Measurements from ENCODE around the gene SLC22A1. TPM values are rescaled to one million over a fixed set of nuclear protein-coding genes. Genes with fewer than 3 reads are reported as not detected.

Gene SLC22A1
- total and polyA plus RNA-seq, 11 donors = 0.10 to 1.4 (median 0.32) TPM; not detected in 4

GRCh38 chr6:160077526-160077925 lies 44.1 kb upstream of the SLC22A1 start:
- no peaks in the 10 kb centered on the region for H3K4me1 ChIP-seq
- whole genome bisulfite sequencing, 4 donors = 83 to 97% (median 92%) methylated on average over 2 of the region's 2 CpGs
- H3K36me3 ChIP-seq = peaks cover 0 to 100% (median 99%) of the 10 kb centered on the region in 9 donors
- H3K9me3 ChIP-seq = no peaks in the 10 kb centered on the region
- DNase-seq (no peak), ATAC-seq (no peak)
- no peak overlapping the region for H3K4me3 ChIP-seq
- H3K27ac ChIP-seq = no peak overlapping the region
- no peaks in the 10 kb centered on the region for H3K27me3 ChIP-seq
- TF ChIP-seq POLR2A (IDR thresholded peaks at IDR 0.05) (no peak), CTCF (IDR thresholded peaks at IDR 0.05) (no peak)
- intact Hi-C loops (cut with DNase I) = no loop called here

GRCh38 chr6:160078883-160079685 lies 42.5 kb upstream of the SLC22A1 start:
- peak in 1 of 4 donors; percentile 39 for ATAC-seq

GRCh38 chr6:160079686-160080043 lies 42.0 kb upstream of the SLC22A1 start:
- no peaks in the 10 kb centered on the region for H3K27me3 ChIP-seq
- no peaks in the 10 kb centered on the region for H3K9me3 ChIP-seq
- no peak for DNase-seq
- TF ChIP-seq POLR2A (IDR thresholded peaks at IDR 0.05) (no peak), CTCF (IDR thresholded peaks at IDR 0.05) (no peak)
- intact Hi-C loops (cut with DNase I) = loop anchor here in 2 of 10 donors (10.0 kb wide), 1 partner anchor 215 kb away; no protein-coding TSS in a partner anchor
- H3K27ac ChIP-seq = no peak overlapping the region
- H3K36me3 ChIP-seq = peaks cover 0 to 100% (median 99%) of the 10 kb centered on the region in 9 donors
- WGBS, 4 donors = 93 to 98% (median 97%) methylated on average over 12 of the region's 12 CpGs
- no peak overlapping the region for H3K4me3 ChIP-seq
- no peaks in the 10 kb centered on the region for H3K4me1 ChIP-seq
- ATAC-seq = no peak

More at GRCh38 chr6:160078883-160079685, 42.5 kb upstream of the SLC22A1 start:
- Histone ChIP-seq H3K4me1 (no peaks in the 10 kb centered on the region), H3K9me3 (no peaks in the 10 kb centered on the region), H3K27me3 (no peaks in the 10 kb centered on the region), H3K36me3 (peaks cover 0 to 100% (median 99%) of the 10 kb centered on the region in 9 donors), H3K27ac (no peak overlapping the region), H3K4me3 (no peak overlapping the region)
- WGBS, 4 donors = 97 to 98% (median 98%) methylated on average over 13 to 23 of the region's 23 CpGs
- no peak for DNase-seq
- intact Hi-C loops (cut with DNase I) = no loop called here
- TF ChIP-seq CTCF (IDR thresholded peaks at IDR 0.05) (no peak), POLR2A (IDR thresholded peaks at IDR 0.05) (no peak)

GRCh38 chr6:160080097-160080496 lies 41.5 kb upstream of the SLC22A1 start:
- no peak for TF ChIP-seq CTCF (IDR thresholded peaks at IDR 0.05)
- TF ChIP-seq POLR2A (IDR thresholded peaks at IDR 0.05) = no peak
- Histone ChIP-seq H3K27ac (no peak overlapping the region), H3K9me3 (no peaks in the 10 kb centered on the region), H3K4me1 (no peaks in the 10 kb centered on the region), H3K27me3 (no peaks in the 10 kb centered on the region), H3K36me3 (peaks cover 0 to 100% (median 99%) of the 10 kb centered on the region in 9 donors), H3K4me3 (no peak overlapping the region)
- WGBS, 4 donors = 97% methylated on average over 17 of the region's 17 CpGs
- intact Hi-C loops (cut with DNase I) = loop anchor here in 2 of 10 donors (10.0 kb wide), 1 partner anchor 215 kb away; no protein-coding TSS in a partner anchor
- DNase-seq (no peak), ATAC-seq (no peak)
